ENCODE measurements around the gene RSPH4A.

DNA sequence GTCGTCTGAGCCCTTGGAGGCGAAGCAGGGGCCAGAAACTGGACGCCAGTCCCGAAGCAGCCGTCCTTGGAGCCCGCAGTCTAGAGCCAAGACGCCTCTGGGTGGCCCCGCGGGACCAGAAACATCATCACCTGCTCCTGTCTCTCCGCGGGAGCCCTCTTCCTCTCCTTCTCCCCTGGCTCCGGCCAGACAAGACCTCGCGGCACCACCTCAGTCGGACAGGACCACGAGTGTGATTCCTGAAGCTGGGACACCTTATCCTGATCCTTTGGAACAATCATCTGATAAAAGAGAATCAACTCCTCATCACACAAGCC, 416 bp downstream of the RSPH4A start:
- TF ChIP-seq POLR2A (IDR thresholded peaks at IDR 0.05) (no peak), CTCF (IDR thresholded peaks at IDR 0.05) (no peak), EP300 (IDR thresholded peaks at IDR 0.05) (no peak)
